H1 (cell line): ENCODE measurements around the gene SATB2. TPM values are rescaled to one million over a fixed set of nuclear protein-coding genes. Genes with fewer than 3 reads are reported as not detected.

ENCODE experiments used
- CTCF ChIA-PET: fragments of 300-600 bp; sonication (Branson Sonifier 250); formaldehyde crosslinking; loops from one replicate; lab custom pipeline; 2021; ENCODE audit not compliant: partially characterized antibody; lab: Charles Lee
- POLR2A ChIA-PET: fragments of 300-600 bp; sonication (Branson Sonifier 250); formaldehyde crosslinking; loops from one replicate; lab custom pipeline; 2021; ENCODE audit warnings: inconsistent platforms; ENCODE audit not compliant: partially characterized antibody; lab: Charles Lee
- DNase-seq, 2 experiments: peaks; one replicate each; pipeline versions ENCODE4 v3.0.0 to v3.0.0-alpha.2; 2010 to 2022; ENCODE audit warnings: low spot score in 2 of 2, low read depth in 1 of 2, mixed read lengths in 1 of 2
- FAIRE-seq: peaks from 2 replicates; lab custom pipeline; 2011; peaks lifted over from hg19 to GRCh38; lab: Jason Lieb, UNC
- H2AFZ ChIP-seq: 2 replicates; pipeline ENCODE4 v1.8.1; 2012; ENCODE audit warnings: low read length, inconsistent platforms
- H2AK5ac ChIP-seq: 2 replicates; pipeline ENCODE4 v1.6.1; 2013; ENCODE audit warnings: low read depth, low read length
- H2BK120ac ChIP-seq: replicated peaks from 2 replicates; pipeline ENCODE3; 2013; ENCODE audit warnings: low read depth, low read length, inconsistent platforms
- H2BK12ac ChIP-seq: 2 replicates; pipeline ENCODE4 v1.6.1; 2013; ENCODE audit warnings: low read depth, low read length
- H2BK15ac ChIP-seq: 2 replicates; pipeline ENCODE4 v1.6.1; 2013; ENCODE audit warnings: low read length
- H2BK20ac ChIP-seq: 2 replicates; pipeline ENCODE4 v1.6.1; 2013; ENCODE audit warnings: low read length
- H2BK5ac ChIP-seq: 2 replicates; pipeline ENCODE4 v1.6.1; 2013; ENCODE audit warnings: low read depth, low read length
- H3K14ac ChIP-seq: 2 replicates; pipeline ENCODE4 v1.6.1; 2013; ENCODE audit warnings: inconsistent platforms; ENCODE audit not compliant: insufficient read length
- H3K18ac ChIP-seq: 2 replicates; pipeline ENCODE4 v1.6.1; 2013; ENCODE audit warnings: low read length; ENCODE audit errors: extremely low read depth
- H3K23ac ChIP-seq: 2 replicates; pipeline ENCODE4 v1.6.1; 2013; ENCODE audit warnings: inconsistent platforms; ENCODE audit not compliant: insufficient read length
- H3K23me2 ChIP-seq: 2 replicates; pipeline ENCODE4 v1.6.1; 2013; ENCODE audit warnings: low read depth, low read length
- H3K27ac ChIP-seq: 2 replicates; pipeline ENCODE4 v1.6.1; 2011; ENCODE audit warnings: low read depth, low read length, inconsistent platforms
- H3K27me3 ChIP-seq, 4 experiments: replicated peaks in 1 of 4; 1 replicate in 1 of 4; 2 replicates in 3 of 4; pipeline versions ENCODE4 v1.6.1 to v1.8.1; 2011 to 2013; ENCODE audit warnings: low read length in 3 of 4, mild to moderate bottlenecking in 3 of 4, inconsistent platforms in 2 of 4, mixed read lengths in 2 of 4, moderate library complexity in 1 of 4; ENCODE audit not compliant: control insufficient read depth in 3 of 4, insufficient read depth in 3 of 4; ENCODE audit errors: extremely low read depth in 1 of 4
- H3K36me3 ChIP-seq, 4 experiments: 2 replicates each; pipeline versions ENCODE4 v1.6.1 to v1.8.1; 2011 to 2013; ENCODE audit warnings: mild to moderate bottlenecking in 4 of 4, low read length in 3 of 4, moderate library complexity in 2 of 4, control low read depth in 1 of 4, inconsistent platforms in 1 of 4; ENCODE audit not compliant: insufficient read depth in 4 of 4, control insufficient read depth in 2 of 4
- H3K4ac ChIP-seq: replicated peaks from 2 replicates; pipeline ENCODE3; 2013; ENCODE audit warnings: low read length, low read depth, mixed read lengths, inconsistent platforms; ENCODE audit not compliant: insufficient read length
- H3K4me1 ChIP-seq, 4 experiments: replicated peaks in 1 of 4; 1 replicate in 1 of 4; 2 replicates in 3 of 4; pipeline versions ENCODE4 v1.6.1 to v1.8.1; 2011 to 2013; ENCODE audit warnings: low read length in 3 of 4, inconsistent platforms in 2 of 4, mixed read lengths in 1 of 4; ENCODE audit not compliant: insufficient read depth in 4 of 4, control insufficient read depth in 3 of 4
- H3K4me2 ChIP-seq, 2 experiments: 2 replicates each; pipeline versions ENCODE4 v1.6.1 to v1.8.1; 2011 to 2013; ENCODE audit warnings: low read depth in 2 of 2, low read length in 2 of 2, control low read depth in 1 of 2, inconsistent platforms in 1 of 2, mild to moderate bottlenecking in 1 of 2; ENCODE audit not compliant: insufficient read depth in 1 of 2
- H3K4me3 ChIP-seq, 4 experiments: fragments of 200-600, 300-600 bp in 1 of 4; sonication (generic), shearing (Covaris generic), sonication (Bioruptor Twin) in 1 of 4; 2 replicates each; pipeline versions ENCODE4 v1.5.1 to v1.8.1; 2011 to 2016; ENCODE audit warnings: low read length in 4 of 4, low read depth in 3 of 4, control low read depth in 2 of 4, inconsistent platforms in 2 of 4, mild to moderate bottlenecking in 2 of 4, mixed read lengths in 1 of 4, moderate library complexity in 1 of 4; ENCODE audit not compliant: insufficient read depth in 2 of 4; ENCODE audit errors: extremely low read depth in 1 of 4
- H3K56ac ChIP-seq: replicated peaks from 2 replicates; pipeline ENCODE3; 2013; ENCODE audit warnings: low read depth, mild to moderate bottlenecking, mixed read lengths, low read length, inconsistent platforms; ENCODE audit not compliant: insufficient read length
- H3K79me1 ChIP-seq: 2 replicates; pipeline ENCODE4 v1.6.1; 2013; ENCODE audit warnings: low read depth, low read length, control low read depth
- H3K79me2 ChIP-seq, 2 experiments: 2 replicates each; pipeline versions ENCODE4 v1.6.1 to v1.8.1; 2012 to 2013; ENCODE audit warnings: low read length in 2 of 2, mild to moderate bottlenecking in 2 of 2, inconsistent platforms in 1 of 2; ENCODE audit not compliant: insufficient read depth in 2 of 2, control insufficient read depth in 1 of 2
- H3K9ac ChIP-seq, 4 experiments: replicated peaks in 1 of 4; 1 replicate in 1 of 4; 2 replicates in 3 of 4; pipeline versions ENCODE4 v1.6.1 to v1.8.1; 2011 to 2013; ENCODE audit warnings: low read depth in 3 of 4, low read length in 3 of 4, control low read depth in 2 of 4, mild to moderate bottlenecking in 2 of 4, moderate library complexity in 2 of 4, inconsistent platforms in 1 of 4; ENCODE audit errors: extremely low read depth in 1 of 4
- H3K9me3 ChIP-seq, 2 experiments: 2 replicates each; pipeline versions ENCODE4 v1.6.1 to v1.8.1; 2012 to 2013; ENCODE audit warnings: mild to moderate bottlenecking in 2 of 2, moderate library complexity in 2 of 2, control low read depth in 1 of 2, inconsistent platforms in 1 of 2, low read depth in 1 of 2, low read length in 1 of 2, mixed read lengths in 1 of 2; ENCODE audit not compliant: insufficient read depth in 2 of 2
- H4K20me1 ChIP-seq, 2 experiments: replicated peaks in 1 of 2; 2 replicates each; pipeline versions ENCODE3 to v1.8.1; 2011 to 2013; ENCODE audit warnings: inconsistent platforms in 2 of 2, low read length in 2 of 2, mild to moderate bottlenecking in 1 of 2; ENCODE audit not compliant: insufficient read depth in 2 of 2, control insufficient read depth in 1 of 2
- H4K5ac ChIP-seq: 2 replicates; pipeline ENCODE4 v1.6.1; 2013; ENCODE audit warnings: low read length, low read depth, mixed read lengths, inconsistent platforms; ENCODE audit not compliant: insufficient read length
- H4K8ac ChIP-seq: 2 replicates; pipeline ENCODE4 v1.8.0; 2013; ENCODE audit warnings: mild to moderate bottlenecking, moderate library complexity, low read length, inconsistent platforms; ENCODE audit not compliant: insufficient read depth; ENCODE audit errors: extremely low read depth
- H4K91ac ChIP-seq: replicated peaks from 2 replicates; pipeline ENCODE3; 2013; ENCODE audit warnings: low read length, mixed read lengths, inconsistent platforms; ENCODE audit not compliant: insufficient read length
- ATF2 ChIP-seq: IDR thresholded peaks from 2 replicates; pipeline ENCODE4 v1.6.1; 2012; ENCODE audit warnings: low read length, inconsistent platforms
- CREB1 ChIP-seq: IDR thresholded peaks from 2 replicates; pipeline ENCODE4 v1.6.1; 2012; ENCODE audit warnings: inconsistent platforms
- CTBP2 ChIP-seq: IDR thresholded peaks from 2 replicates; pipeline ENCODE4 v1.7.0; 2011; ENCODE audit warnings: borderline replicate concordance, mild to moderate bottlenecking, moderate library complexity, mixed read lengths, low read length; ENCODE audit not compliant: insufficient read depth, insufficient read length
- EP300 ChIP-seq, 2 experiments: IDR thresholded peaks; 1 replicate in 1 of 2; 2 replicates in 1 of 2; pipeline ENCODE4 v1.6.1; 2011 to 2012; ENCODE audit warnings: low read depth in 2 of 2, low read length in 2 of 2, mild to moderate bottlenecking in 2 of 2, borderline replicate concordance in 1 of 2, inconsistent platforms in 1 of 2, moderate library complexity in 1 of 2
- GTF2F1 ChIP-seq: IDR thresholded peaks from 2 replicates; pipeline ENCODE4 v1.6.1; 2012; ENCODE audit warnings: low read depth, low read length, improper control_type of control experiment, borderline replicate concordance
- KDM1A ChIP-seq: fragments of 200-600, 300-600 bp; sonication (generic); IDR thresholded peaks from 2 replicates; pipeline ENCODE4 v1.7.1; 2016; ENCODE audit warnings: mild to moderate bottlenecking, low read length, borderline replicate concordance
- KDM4A ChIP-seq: IDR thresholded peaks from one replicate; pipeline ENCODE4 v1.7.1; 2012; ENCODE audit warnings: low read depth, mild to moderate bottlenecking, moderate library complexity, low read length, inconsistent platforms; ENCODE audit not compliant: severe bottlenecking
- RAD21 ChIP-seq, 2 experiments: IDR thresholded peaks in 1 of 2; conservative IDR thresholded peaks in 1 of 2; 2 replicates each; pipeline ENCODE4 v1.6.1; 2011; ENCODE audit warnings: low read depth in 2 of 2, low read length in 2 of 2, improper control_type of control experiment in 1 of 2, inconsistent platforms in 1 of 2, mild to moderate bottlenecking in 1 of 2, moderate library complexity in 1 of 2
- TCF12 ChIP-seq: IDR thresholded peaks from 2 replicates; pipeline ENCODE4 v1.6.1; 2011; ENCODE audit warnings: low read depth, mild to moderate bottlenecking, low read length
- TEAD4 ChIP-seq: IDR thresholded peaks from 2 replicates; pipeline ENCODE4 v1.6.1; 2012; ENCODE audit warnings: low read depth, low read length, inconsistent platforms, mixed read lengths
- YY1 ChIP-seq: IDR thresholded peaks from 2 replicates; pipeline ENCODE4 v1.6.1; 2011; ENCODE audit warnings: low read depth, mild to moderate bottlenecking, low read length
- WGBS, 2 experiments: shearing (Covaris generic) in 1 of 2; methylation state at CpG; one replicate each; pipeline versions ENCODE4 v1.1.6 to v1.1.7; 2013 to 2015; ENCODE audit warnings: low lambda C conversion rate in 2 of 2, mixed read lengths in 2 of 2, inconsistent platforms in 1 of 2, low coverage in 1 of 2, missing lambda C conversion rate in 1 of 2; ENCODE audit not compliant: insufficient replicate concordance in 2 of 2, insufficient coverage in 1 of 2, insufficient read length in 1 of 2; ENCODE audit errors: extremely low coverage in 1 of 2, missing lambda C conversion rate in 1 of 2; 5-methylcytosine and 5-hydroxymethylcytosine counted together
- polyA plus RNA-seq, 7 experiments: library from polyadenylated mRNA; depleted of rRNA in 3 of 7; stranded (reverse) in 5 of 7; unstranded in 2 of 7; fragments of >200 nt in 5 of 7; fragments of 200-250 nt in 2 of 7; gene quantifications; 1 replicate in 5 of 7; 2 replicates in 1 of 7; 4 replicates in 1 of 7; pipeline versions ENCODE4 v1.2.1 to v1.2.3, GENCODE V29; 2011 to 2013; ENCODE audit warnings: missing spikeins in 2 of 7, mixed read lengths in 2 of 7
- total RNA-seq: library from RNA; stranded (reverse); fragmentation: NEBNext Ultra II Directional; extraction: Animal tissue kit (Norgen Biotek cat#: 25700); gene quantifications from 2 replicates; pipeline ENCODE4 v1.2.1, GENCODE V29; 2021

SATB2 gene
- total and polyA plus RNA-seq, 2 of the 8 experiments (the other 6 are each of a cell fraction or from before 2014, with no cell fraction given) = 1.3 to 5.7 TPM

- no peaks in the 10 kb centered on the region for H4K20me1 ChIP-seq
- H3K23ac ChIP-seq = no peak overlapping the region
- H3K79me1 ChIP-seq = no peaks in the 10 kb centered on the region
- ChIA-PET POLR2A (no interaction called here), CTCF (interaction anchor here (1.2 kb wide), 1 partner anchor 22 kb away, joined by 3 read pairs; no protein-coding TSS in a partner anchor)
- no peak overlapping the region for H2AK5ac ChIP-seq
- H3K56ac ChIP-seq = no peak overlapping the region
- H2BK120ac ChIP-seq = no peak overlapping the region
- no peak overlapping the region for H4K5ac ChIP-seq
- no peak overlapping the region for H2BK5ac ChIP-seq
- no peak overlapping the region for H3K4me2 ChIP-seq
- H3K27me3 ChIP-seq = no peaks in the 10 kb centered on the region; a peak in 2 of 7 replicates
- H2AFZ ChIP-seq = no peak overlapping the region
- no peak overlapping the region for H3K14ac ChIP-seq
- H2BK20ac ChIP-seq = no peak overlapping the region
- DNase-seq (no peak), FAIRE-seq (no peak)
- no peaks in the 10 kb centered on the region for H3K23me2 ChIP-seq
- WGBS, 2 experiments = 87% methylated on average over 3 of the region's 3 CpGs; no CpG with 5 or more reads in 1 of the 2 experiments
- H3K27ac ChIP-seq = no peak overlapping the region
- no peak overlapping the region for H2BK12ac ChIP-seq
- no peaks in the 10 kb centered on the region for H3K36me3 ChIP-seq
- H4K8ac ChIP-seq = no peak overlapping the region
- H3K4ac ChIP-seq = no peak overlapping the region
- no peak overlapping the region for H4K91ac ChIP-seq
- no peak overlapping the region for H3K18ac ChIP-seq
- H3K4me3 ChIP-seq = no peak overlapping the region
- peaks cover 3 to 7% (median 4%) of the 10 kb centered on the region in 4 experiments; a peak in 4 of 7 replicates for H3K4me1 ChIP-seq
- no peaks in the 10 kb centered on the region for H3K9me3 ChIP-seq
- no peak overlapping the region for H3K9ac ChIP-seq
- H3K79me2 ChIP-seq = no peaks in the 10 kb centered on the region
- H2BK15ac ChIP-seq = no peak overlapping the region
- TF ChIP-seq TEAD4 = no peak
- TF ChIP-seq KDM1A = no peak
- no peak for TF ChIP-seq CTBP2
- TF ChIP-seq EP300 (IDR thresholded peaks at IDR 0.05; ENCODE audit: borderline replicate concordance in 1 of 2, low read depth in 2 of 2, low read length in 2 of 2) = no peak
- no peak for TF ChIP-seq RAD21 (IDR thresholded peaks at IDR 0.05 in 1 of 2, conservative IDR thresholded peaks at IDR 0.05 in 1 of 2; ENCODE audit: low read depth in 2 of 2, low read length in 2 of 2)
- no peak for TF ChIP-seq CREB1
- TF ChIP-seq YY1 = no peak
- TF ChIP-seq KDM4A = no peak
- TF ChIP-seq GTF2F1 = no peak
- no peak for TF ChIP-seq ATF2
- no peak for TF ChIP-seq TCF12
Measured at GRCh38 chr2:199449956-199450355, 7.8 kb downstream of the SATB2 start.
